Liver (tissue), 9 donors: ENCODE measurements around the gene LINC01488. TPM values are rescaled to one million over a fixed set of nuclear protein-coding genes. Genes with fewer than 3 reads are reported as not detected.

Source experiments
- DNase-seq: peaks from one replicate; pipeline ENCODE4 v3.0.0-alpha.2; 2017; ENCODE audit warnings: low spot score
- H3K27ac ChIP-seq, 2 donors: one replicate each; pipeline ENCODE4 v1.7.0; 2013; ENCODE audit warnings: inconsistent platforms in 2 of 2, low read length in 2 of 2, control low read depth in 1 of 2, low read depth in 1 of 2, mild to moderate bottlenecking in 1 of 2
- H3K27me3 ChIP-seq, 4 donors: one replicate each; pipeline versions ENCODE4 v1.6.1 to v1.7.0; 2013; ENCODE audit warnings: low read length in 3 of 4, inconsistent platforms in 1 of 4, mild to moderate bottlenecking in 1 of 4, moderate library complexity in 1 of 4; ENCODE audit not compliant: control insufficient read depth in 4 of 4, insufficient read depth in 4 of 4
- H3K36me3 ChIP-seq, 4 donors: one replicate each; pipeline versions ENCODE4 v1.6.1 to v1.7.0; 2013; ENCODE audit warnings: low read length in 3 of 4, mild to moderate bottlenecking in 3 of 4, low read depth in 1 of 4, moderate library complexity in 1 of 4; ENCODE audit not compliant: control insufficient read depth in 4 of 4, insufficient read depth in 3 of 4
- H3K4me1 ChIP-seq, 4 donors: one replicate each; pipeline versions ENCODE4 v1.6.1 to v1.7.0; 2013; ENCODE audit warnings: low read length in 3 of 4, mild to moderate bottlenecking in 3 of 4, moderate library complexity in 1 of 4; ENCODE audit not compliant: control insufficient read depth in 4 of 4, insufficient read depth in 4 of 4
- H3K4me3 ChIP-seq, 3 donors: one replicate each; pipeline versions ENCODE4 v1.6.1 to v1.7.0; 2013; ENCODE audit warnings: low read length in 3 of 3, control low read depth in 1 of 3, low read depth in 1 of 3, mild to moderate bottlenecking in 1 of 3
- H3K9ac ChIP-seq, 2 donors: one replicate each; pipeline ENCODE4 v1.7.0; 2013; ENCODE audit warnings: low read length in 2 of 2, mild to moderate bottlenecking in 2 of 2, moderate library complexity in 2 of 2, control low read depth in 1 of 2, low read depth in 1 of 2
- H3K9me3 ChIP-seq, 4 donors: one replicate each; pipeline versions ENCODE4 v1.6.1 to v1.7.0; 2013; ENCODE audit warnings: low read length in 3 of 4; ENCODE audit not compliant: control insufficient read depth in 4 of 4
- EGR1 ChIP-seq, 2 donors: IDR thresholded peaks; 2 replicates each; pipeline ENCODE4 v1.6.1; 2016 to 2018; ENCODE audit warnings: antibody characterized with exemption in 2 of 2, low read depth in 2 of 2
- FOXA1 ChIP-seq: IDR thresholded peaks from 2 replicates; pipeline ENCODE4 v1.6.1; 2016; ENCODE audit warnings: antibody characterized with exemption
- FOXA2 ChIP-seq: IDR thresholded peaks from 2 replicates; pipeline ENCODE4 v1.6.1; 2016; ENCODE audit warnings: antibody characterized with exemption
- GABPA ChIP-seq, 2 donors: IDR thresholded peaks in 1 of 2; conservative IDR thresholded peaks in 1 of 2; 2 replicates each; pipeline ENCODE4 v1.6.1; 2016; ENCODE audit warnings: antibody characterized with exemption in 2 of 2, mild to moderate bottlenecking in 1 of 2, moderate library complexity in 1 of 2
- HNF4A ChIP-seq, 2 donors: conservative IDR thresholded peaks; 2 replicates each; pipeline ENCODE4 v1.6.1; 2016; ENCODE audit warnings: antibody characterized with exemption in 2 of 2, mild to moderate bottlenecking in 2 of 2
- JUND ChIP-seq, 2 donors: IDR thresholded peaks; 2 replicates each; pipeline ENCODE4 v1.6.1; 2016; ENCODE audit warnings: antibody characterized with exemption in 2 of 2
- MAX ChIP-seq: IDR thresholded peaks from 2 replicates; pipeline ENCODE4 v1.6.1; 2016; ENCODE audit warnings: antibody characterized with exemption
- NR2F2 ChIP-seq: IDR thresholded peaks from 2 replicates; pipeline ENCODE4 v1.6.1; 2016; ENCODE audit warnings: antibody characterized with exemption
- RAD21 ChIP-seq, 2 donors: IDR thresholded peaks; 2 replicates each; pipeline ENCODE4 v1.6.1; 2016; ENCODE audit warnings: antibody characterized with exemption in 2 of 2, mild to moderate bottlenecking in 2 of 2
- RXRA ChIP-seq, 2 donors: IDR thresholded peaks; 2 replicates each; pipeline ENCODE4 v1.6.1; 2017 to 2018; ENCODE audit warnings: antibody characterized with exemption in 2 of 2, mild to moderate bottlenecking in 1 of 2
- SP1 ChIP-seq: IDR thresholded peaks from 2 replicates; pipeline ENCODE4 v1.6.1; 2018; ENCODE audit warnings: antibody characterized with exemption, mild to moderate bottlenecking
- TAF1 ChIP-seq: conservative IDR thresholded peaks from 2 replicates; pipeline ENCODE4 v1.6.1; 2016; ENCODE audit warnings: antibody characterized with exemption, mild to moderate bottlenecking
- YY1 ChIP-seq: IDR thresholded peaks from 2 replicates; pipeline ENCODE4 v1.6.1; 2016; ENCODE audit warnings: antibody characterized with exemption, mild to moderate bottlenecking
- ZBTB33 ChIP-seq: IDR thresholded peaks from 2 replicates; pipeline ENCODE4 v1.6.1; 2016; ENCODE audit warnings: antibody characterized with exemption
- WGBS: extraction: QIAGEN DNeasy Blood & Tissue Kit; methylation state at CpG from one replicate; pipeline ENCODE4 v1.1.7; 2013; 5-methylcytosine and 5-hydroxymethylcytosine counted together
- polyA plus RNA-seq, 2 donors: library from polyadenylated mRNA; stranded (reverse) in 1 of 2; unstranded in 1 of 2; fragments of 200-250 nt in 1 of 2; fragments of >200 nt in 1 of 2; fragmentation: Nextera tagmentation in 1 of 2; extraction: Ambion mirVana in 1 of 2; gene quantifications; one replicate each; pipeline versions ENCODE4 v1.2.1 to v1.2.3, GENCODE V29; 2013 to 2015
- total RNA-seq, 2 donors: library from RNA; depleted of rRNA; stranded (reverse); fragments of >200 nt; gene quantifications; one replicate each; pipeline ENCODE4 v1.2.3, GENCODE V29; 2014
- TF ChIP-seq, protein P1 (sequence below): IDR thresholded peaks from 2 replicates; pipeline ENCODE4 v1.6.1; 2016; ENCODE audit warnings: antibody characterized with exemption
- TF ChIP-seq, protein P2 (sequence below): fragments of 150-350 bp; IDR thresholded peaks from 2 replicates; pipeline ENCODE4 v1.5.1; 2017; ENCODE audit warnings: improper control_type of control experiment, low read depth, low read length; ENCODE audit not compliant: missing input control
- TF ChIP-seq, protein P3 (sequence below): IDR thresholded peaks from 2 replicates; pipeline ENCODE4 v1.6.1; 2016; ENCODE audit warnings: antibody characterized with exemption, mild to moderate bottlenecking
- donor health status: healthy.
- donor health status: healthy.
- donor health status: healthy.
- donor health status: healthy.
- donor health status: healthy.

The LINC01488 gene
- total and polyA plus RNA-seq, 4 donors, result 0.05 to 2.3 (median 0.60) TPM

DNA sequence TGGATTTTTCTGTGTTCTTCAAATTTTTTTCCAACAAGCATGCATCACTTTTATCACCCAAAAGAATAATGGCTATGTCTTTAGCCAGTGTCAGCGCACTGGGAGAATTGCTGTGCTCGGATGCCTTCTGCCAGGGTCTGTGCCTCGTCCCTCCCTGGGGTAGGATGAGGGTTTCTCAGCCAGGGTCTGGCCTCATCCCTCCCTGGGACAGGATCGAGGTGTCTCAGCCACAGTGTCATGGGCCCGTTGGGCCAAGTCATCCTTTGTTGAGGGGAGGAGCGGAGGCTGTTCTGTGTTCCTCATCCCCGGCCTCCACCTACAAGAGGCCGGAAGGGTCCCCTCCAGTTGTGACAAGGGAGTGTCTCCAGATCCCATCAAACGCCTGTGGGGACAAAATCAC is 22.7 kb downstream of the LINC01488 start:
- H3K27me3 ChIP-seq, result no peaks in the 10 kb centered on the region
- no peaks in the 10 kb centered on the region for H3K4me1 ChIP-seq
- H3K9me3 ChIP-seq, result no peaks in the 10 kb centered on the region
- no peak overlapping the region for H3K4me3 ChIP-seq
- 97% methylated on average over 9 of the region's 9 CpGs for WGBS
- H3K36me3 ChIP-seq, result no peaks in the 10 kb centered on the region
- no peak overlapping the region for H3K27ac ChIP-seq
- DNase-seq, result no peak
- TF ChIP-seq ZBTB33, result no peak
- no peak overlapping the region for H3K9ac ChIP-seq

DNA sequence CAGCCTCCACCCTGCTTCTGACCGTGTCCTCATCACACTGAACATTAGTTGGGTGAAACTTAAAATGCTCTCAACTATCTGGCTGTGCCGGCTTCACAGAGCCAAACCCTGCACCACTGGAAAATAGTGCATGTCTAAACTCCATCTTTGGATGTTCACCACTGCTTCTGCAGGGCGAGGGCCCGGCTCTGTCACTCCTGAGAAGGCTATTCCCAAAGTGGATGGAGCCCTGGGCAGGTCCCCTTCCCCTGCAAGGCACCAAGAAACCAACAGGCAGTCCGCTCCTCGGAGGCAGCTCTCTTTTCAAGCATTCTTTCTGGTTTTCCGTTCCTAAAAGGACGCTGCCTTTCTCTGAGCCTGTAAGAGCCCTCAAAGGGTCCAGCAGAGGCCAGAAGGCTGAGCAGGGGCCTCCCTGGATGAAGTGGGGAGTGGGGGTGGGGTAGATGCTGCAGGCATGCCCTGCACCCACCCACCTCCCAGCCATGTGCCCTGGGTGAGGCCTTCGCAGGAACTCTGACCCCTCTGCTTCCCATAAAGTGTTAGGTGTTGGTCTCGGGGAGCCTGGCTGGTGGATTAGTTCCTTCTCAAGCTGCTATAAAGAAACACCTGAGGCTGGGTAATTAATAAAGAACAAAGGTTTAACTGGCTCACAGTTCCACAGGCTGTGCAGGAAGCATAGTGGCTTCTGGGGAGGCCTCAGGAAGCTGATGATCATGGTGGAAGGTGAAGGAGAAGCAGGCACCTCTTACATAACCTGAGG is 23.3 kb downstream of the LINC01488 start:
- no peaks in the 10 kb centered on the region for H3K9me3 ChIP-seq
- no peaks in the 10 kb centered on the region for H3K36me3 ChIP-seq
- no peaks in the 10 kb centered on the region for H3K4me1 ChIP-seq
- no peaks in the 10 kb centered on the region for H3K27me3 ChIP-seq
- no peak for DNase-seq
- no peak overlapping the region for H3K27ac ChIP-seq
- H3K4me3 ChIP-seq, result no peak overlapping the region
- 94% methylated on average over 10 of the region's 10 CpGs for WGBS
- TF ChIP-seq MAX, result no peak
- no peak for TF ChIP-seq SP1
- H3K9ac ChIP-seq, result no peak overlapping the region

DNA sequence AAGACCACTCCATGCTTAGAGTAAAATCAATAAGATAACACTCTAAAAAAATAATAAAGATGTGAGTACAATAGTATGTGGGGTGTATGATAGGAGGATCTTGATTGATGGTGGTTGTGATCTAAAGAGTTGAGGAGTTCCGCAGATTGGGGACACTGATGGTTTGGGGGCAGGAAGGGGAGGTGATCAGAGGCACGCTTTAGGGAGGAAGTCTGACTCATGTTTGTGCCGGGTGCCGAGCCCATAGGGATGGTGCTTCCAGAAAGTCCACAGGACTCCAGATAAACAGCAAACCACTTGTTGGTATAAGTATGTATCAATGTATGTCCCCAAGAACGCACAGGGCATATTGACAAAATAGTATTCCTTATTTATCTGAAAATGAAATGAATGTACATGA is 27.5 kb downstream of the LINC01488 start:
- no peak overlapping the region for H3K9ac ChIP-seq
- no peaks in the 10 kb centered on the region for H3K4me1 ChIP-seq
- TF ChIP-seq NR2F2, result no peak
- no peak for TF ChIP-seq SP1
- no peak for TF ChIP-seq FOXA2
- no peak for TF ChIP-seq GABPA (IDR thresholded peaks at IDR 0.05 in 1 of 2, conservative IDR thresholded peaks at IDR 0.05 in 1 of 2)
- TF ChIP-seq, protein P1, sequence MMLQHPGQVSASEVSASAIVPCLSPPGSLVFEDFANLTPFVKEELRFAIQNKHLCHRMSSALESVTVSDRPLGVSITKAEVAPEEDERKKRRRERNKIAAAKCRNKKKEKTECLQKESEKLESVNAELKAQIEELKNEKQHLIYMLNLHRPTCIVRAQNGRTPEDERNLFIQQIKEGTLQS, result no peak
- no peak for TF ChIP-seq FOXA1
- TF ChIP-seq JUND (IDR thresholded peaks at IDR 0.05), result no peak
- TF ChIP-seq TAF1, result no peak
- TF ChIP-seq MAX, result no peak
- no peak for TF ChIP-seq ZBTB33
- TF ChIP-seq, protein P2, sequence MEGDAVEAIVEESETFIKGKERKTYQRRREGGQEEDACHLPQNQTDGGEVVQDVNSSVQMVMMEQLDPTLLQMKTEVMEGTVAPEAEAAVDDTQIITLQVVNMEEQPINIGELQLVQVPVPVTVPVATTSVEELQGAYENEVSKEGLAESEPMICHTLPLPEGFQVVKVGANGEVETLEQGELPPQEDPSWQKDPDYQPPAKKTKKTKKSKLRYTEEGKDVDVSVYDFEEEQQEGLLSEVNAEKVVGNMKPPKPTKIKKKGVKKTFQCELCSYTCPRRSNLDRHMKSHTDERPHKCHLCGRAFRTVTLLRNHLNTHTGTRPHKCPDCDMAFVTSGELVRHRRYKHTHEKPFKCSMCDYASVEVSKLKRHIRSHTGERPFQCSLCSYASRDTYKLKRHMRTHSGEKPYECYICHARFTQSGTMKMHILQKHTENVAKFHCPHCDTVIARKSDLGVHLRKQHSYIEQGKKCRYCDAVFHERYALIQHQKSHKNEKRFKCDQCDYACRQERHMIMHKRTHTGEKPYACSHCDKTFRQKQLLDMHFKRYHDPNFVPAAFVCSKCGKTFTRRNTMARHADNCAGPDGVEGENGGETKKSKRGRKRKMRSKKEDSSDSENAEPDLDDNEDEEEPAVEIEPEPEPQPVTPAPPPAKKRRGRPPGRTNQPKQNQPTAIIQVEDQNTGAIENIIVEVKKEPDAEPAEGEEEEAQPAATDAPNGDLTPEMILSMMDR, result no peak
- TF ChIP-seq HNF4A (conservative IDR thresholded peaks at IDR 0.05), result no peak
- no peak for TF ChIP-seq EGR1 (IDR thresholded peaks at IDR 0.05; ENCODE audit: low read depth in 2 of 2)
- TF ChIP-seq RXRA (IDR thresholded peaks at IDR 0.05), result no peak
- no peak for TF ChIP-seq YY1
- TF ChIP-seq, protein P3, sequence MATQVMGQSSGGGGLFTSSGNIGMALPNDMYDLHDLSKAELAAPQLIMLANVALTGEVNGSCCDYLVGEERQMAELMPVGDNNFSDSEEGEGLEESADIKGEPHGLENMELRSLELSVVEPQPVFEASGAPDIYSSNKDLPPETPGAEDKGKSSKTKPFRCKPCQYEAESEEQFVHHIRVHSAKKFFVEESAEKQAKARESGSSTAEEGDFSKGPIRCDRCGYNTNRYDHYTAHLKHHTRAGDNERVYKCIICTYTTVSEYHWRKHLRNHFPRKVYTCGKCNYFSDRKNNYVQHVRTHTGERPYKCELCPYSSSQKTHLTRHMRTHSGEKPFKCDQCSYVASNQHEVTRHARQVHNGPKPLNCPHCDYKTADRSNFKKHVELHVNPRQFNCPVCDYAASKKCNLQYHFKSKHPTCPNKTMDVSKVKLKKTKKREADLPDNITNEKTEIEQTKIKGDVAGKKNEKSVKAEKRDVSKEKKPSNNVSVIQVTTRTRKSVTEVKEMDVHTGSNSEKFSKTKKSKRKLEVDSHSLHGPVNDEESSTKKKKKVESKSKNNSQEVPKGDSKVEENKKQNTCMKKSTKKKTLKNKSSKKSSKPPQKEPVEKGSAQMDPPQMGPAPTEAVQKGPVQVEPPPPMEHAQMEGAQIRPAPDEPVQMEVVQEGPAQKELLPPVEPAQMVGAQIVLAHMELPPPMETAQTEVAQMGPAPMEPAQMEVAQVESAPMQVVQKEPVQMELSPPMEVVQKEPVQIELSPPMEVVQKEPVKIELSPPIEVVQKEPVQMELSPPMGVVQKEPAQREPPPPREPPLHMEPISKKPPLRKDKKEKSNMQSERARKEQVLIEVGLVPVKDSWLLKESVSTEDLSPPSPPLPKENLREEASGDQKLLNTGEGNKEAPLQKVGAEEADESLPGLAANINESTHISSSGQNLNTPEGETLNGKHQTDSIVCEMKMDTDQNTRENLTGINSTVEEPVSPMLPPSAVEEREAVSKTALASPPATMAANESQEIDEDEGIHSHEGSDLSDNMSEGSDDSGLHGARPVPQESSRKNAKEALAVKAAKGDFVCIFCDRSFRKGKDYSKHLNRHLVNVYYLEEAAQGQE, result no peak
- TF ChIP-seq RAD21 (IDR thresholded peaks at IDR 0.05), result no peak
- H3K27ac ChIP-seq, result no peak overlapping the region
- 77% methylated on average over 5 of the region's 5 CpGs for WGBS
- no peaks in the 10 kb centered on the region for H3K36me3 ChIP-seq
- H3K4me3 ChIP-seq, result no peak overlapping the region
- DNase-seq, result no peak
- H3K27me3 ChIP-seq, result no peaks in the 10 kb centered on the region
- H3K9me3 ChIP-seq, result no peaks in the 10 kb centered on the region
